Endothelial cell of umbilical vein (primary cell): ENCODE measurements around the gene EPN3. TPM values are rescaled to one million over a fixed set of nuclear protein-coding genes. Genes with fewer than 3 reads are reported as not detected.

ENCODE experiments used
- BruUV-seq: library from RNA; stranded (reverse); fragments of 400-500 nt; replicated peaks from 2 replicates; lab custom pipeline; 2021; lab: Mats Ljungman, UMichigan
- CTCF ChIA-PET: fragments of 300-600, 350-600 bp; sonication (Branson Sonifier 250); formaldehyde crosslinking; loops from one replicate; lab custom pipeline; 2021; ENCODE audit warnings: antibody characterized with exemption, inconsistent platforms; lab: Charles Lee
- POLR2A ChIA-PET: fragments of 300-600, 350-600 bp; sonication (Branson Sonifier 250); formaldehyde crosslinking; loops from one replicate; lab custom pipeline; 2021; ENCODE audit warnings: antibody characterized with exemption, inconsistent platforms; lab: Charles Lee
- DNase-seq: peaks from one replicate; pipeline ENCODE4 v3.0.0-alpha.2; 2011; ENCODE audit warnings: low read depth, low spot score
- FAIRE-seq: peaks from 2 replicates; lab custom pipeline; 2011; peaks lifted over from hg19 to GRCh38; lab: Jason Lieb, UNC
- H2AFZ ChIP-seq: 2 replicates; pipeline ENCODE4 v1.6.0; 2012; ENCODE audit warnings: low read depth, low read length, control low read depth, inconsistent platforms
- H3K27ac ChIP-seq: 2 replicates; pipeline ENCODE4 v1.5.1; 2011; ENCODE audit warnings: low read depth, mild to moderate bottlenecking, control low read depth, low read length, moderate library complexity; ENCODE audit not compliant: insufficient read depth
- H3K27me3 ChIP-seq, 2 experiments: 2 replicates each; pipeline versions ENCODE4 v1.6.0 to v1.6.1; 2011; ENCODE audit warnings: low read length in 2 of 2, mixed read lengths in 1 of 2; ENCODE audit not compliant: control insufficient read depth in 2 of 2, insufficient read depth in 2 of 2
- H3K36me3 ChIP-seq, 2 experiments: 2 replicates in 1 of 2; 3 replicates in 1 of 2; pipeline ENCODE4 v1.5.1; 2011; ENCODE audit warnings: low read length in 2 of 2, mild to moderate bottlenecking in 1 of 2, moderate library complexity in 1 of 2; ENCODE audit not compliant: control insufficient read depth in 2 of 2, insufficient read depth in 2 of 2; ENCODE audit errors: extremely low read depth in 1 of 2
- H3K4me1 ChIP-seq: 3 replicates; pipeline ENCODE4 v1.5.1; 2011; ENCODE audit warnings: mild to moderate bottlenecking, low read length; ENCODE audit not compliant: control insufficient read depth, insufficient read depth; ENCODE audit errors: extremely low read depth
- H3K4me2 ChIP-seq: 2 replicates; pipeline ENCODE4 v1.6.1; 2011; ENCODE audit warnings: low read length, control low read depth, mixed read lengths; ENCODE audit not compliant: insufficient read depth
- H3K4me3 ChIP-seq, 3 experiments: fragments of 200-600 bp in 1 of 3; sonication (generic), shearing (Covaris generic) in 1 of 3; replicated peaks in 1 of 3; 2 replicates each; pipeline ENCODE4 v1.5.1; 2011 to 2016; ENCODE audit warnings: control low read depth in 3 of 3, low read length in 3 of 3, mild to moderate bottlenecking in 2 of 3, inconsistent platforms in 1 of 3, low read depth in 1 of 3, moderate library complexity in 1 of 3; ENCODE audit not compliant: insufficient read depth in 1 of 3
- H3K79me2 ChIP-seq: 2 replicates; pipeline ENCODE4 v1.6.0; 2012; ENCODE audit warnings: low read length, inconsistent platforms; ENCODE audit not compliant: control insufficient read depth, insufficient read depth
- H3K9ac ChIP-seq: replicated peaks from 2 replicates; pipeline ENCODE3; 2011; ENCODE audit warnings: low read length, control low read depth; ENCODE audit not compliant: insufficient read depth; ENCODE audit errors: extremely low read depth
- H3K9me1 ChIP-seq: replicated peaks from 3 replicates; pipeline ENCODE4 v1.6.0; 2011; ENCODE audit warnings: mild to moderate bottlenecking, low read length; ENCODE audit not compliant: control insufficient read depth, insufficient read depth; ENCODE audit errors: extremely low read depth
- H3K9me3 ChIP-seq: replicated peaks from 2 replicates; pipeline ENCODE4 v1.5.1; 2012; ENCODE audit warnings: low read length, inconsistent platforms; ENCODE audit not compliant: control insufficient read depth, insufficient read depth
- H4K20me1 ChIP-seq: replicated peaks from 2 replicates; pipeline ENCODE3; 2011; ENCODE audit warnings: mild to moderate bottlenecking, low read length; ENCODE audit not compliant: control insufficient read depth, insufficient read depth; ENCODE audit errors: extremely low read depth
- EZH2 ChIP-seq: IDR thresholded peaks from 2 replicates; pipeline ENCODE4 v1.6.1; 2012; ENCODE audit warnings: borderline replicate concordance, low read depth, mild to moderate bottlenecking, moderate library complexity, low read length, inconsistent platforms; ENCODE audit not compliant: severe bottlenecking
- FOS ChIP-seq: IDR thresholded peaks from 2 replicates; pipeline ENCODE4 v1.6.1; 2011; ENCODE audit warnings: mild to moderate bottlenecking, low read length, moderate library complexity, borderline replicate concordance; ENCODE audit not compliant: insufficient read depth
- GATA2 ChIP-seq: IDR thresholded peaks from 2 replicates; pipeline ENCODE4 v1.7.0; 2011; ENCODE audit warnings: low read depth, mild to moderate bottlenecking, moderate library complexity, mixed read lengths, low read length; ENCODE audit not compliant: insufficient read length, insufficient read depth
- JUN ChIP-seq: IDR thresholded peaks from 2 replicates; pipeline ENCODE4 v1.6.1; 2011; ENCODE audit warnings: borderline replicate concordance, low read depth; ENCODE audit not compliant: insufficient read length, insufficient read depth
- MYC ChIP-seq: IDR thresholded peaks from one replicate; pipeline ENCODE4 v1.6.1; 2011; ENCODE audit warnings: mild to moderate bottlenecking, low read depth, low read length
- POLR2A ChIP-seq: IDR thresholded peaks from 2 replicates; pipeline ENCODE4 v1.6.1; 2012; ENCODE audit warnings: low read depth, mild to moderate bottlenecking, control low read depth, low read length
- POLR2AphosphoS5 ChIP-seq: IDR thresholded peaks from 2 replicates; pipeline ENCODE4 v1.6.1; 2012; ENCODE audit warnings: low read depth, mild to moderate bottlenecking, control low read depth, low read length, moderate library complexity; ENCODE audit not compliant: insufficient read depth
- dilution Hi-C: fragments of 300-500 bp; cut with MboI; formaldehyde crosslinking; loops from one replicate; pipeline ENCODE4 v1.15.0; 2019; ENCODE audit warnings: low sequenced_read_pairs; ENCODE audit not compliant: extremely low pct_ligation_motif_present
- intact Hi-C: fragments of 100-400 bp; cut with micrococcal nuclease; formaldehyde crosslinking; loops from one replicate; pipeline ENCODE4 v1.10.0; 2022
- polyA plus RNA-seq, 4 experiments: library from polyadenylated mRNA; depleted of rRNA in 3 of 4; stranded (reverse) in 3 of 4; unstranded in 1 of 4; fragments of >200 nt; gene quantifications; 2 replicates each; pipeline versions ENCODE4 v1.2.1 to v1.2.3, GENCODE V29; 2011 to 2012; ENCODE audit warnings: missing spikeins in 1 of 4
- total RNA-seq: library from RNA; stranded (reverse); gene quantifications from 2 replicates; pipeline ENCODE4 v1.2.3, GENCODE V29; 2021
- TF ChIP-seq, protein P1 (sequence below): IDR thresholded peaks from 2 replicates; pipeline ENCODE4 v1.6.1; 2011; ENCODE audit not compliant: insufficient read depth, insufficient read length
- TF ChIP-seq, protein P2 (sequence below), 2 donors: IDR thresholded peaks; 1 replicate in 1 of 2; 2 replicates in 1 of 2; pipeline ENCODE4 v1.5.1; 2011; ENCODE audit warnings: low read length in 2 of 2, mild to moderate bottlenecking in 2 of 2, moderate library complexity in 2 of 2, control low read depth in 1 of 2, inconsistent platforms in 1 of 2, low read depth in 1 of 2; ENCODE audit not compliant: insufficient read depth in 1 of 2; ENCODE audit errors: extremely low read depth in 1 of 2

EPN3 gene
- total and polyA plus RNA-seq, 2 donors (not counting 3 experiments of a cell fraction or from before 2014, with no cell fraction given): not detected

DNA sequence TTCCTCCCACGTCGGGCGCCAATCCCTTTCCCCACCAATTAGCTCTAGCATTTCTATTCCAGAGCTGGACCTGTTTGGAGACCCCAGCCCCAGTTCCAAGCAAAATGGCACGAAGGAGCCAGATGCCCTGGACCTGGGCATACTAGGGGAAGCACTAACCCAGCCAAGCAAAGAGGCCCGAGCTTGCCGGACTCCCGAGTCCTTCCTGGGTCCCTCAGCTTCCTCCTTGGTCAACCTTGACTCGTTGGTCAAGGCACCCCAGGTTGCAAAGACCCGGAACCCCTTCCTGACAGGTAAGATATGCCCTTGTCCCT lies 8.8 kb downstream of the EPN3 start:
- H3K36me3 ChIP-seq: no peaks in the 10 kb centered on the region
- ChIA-PET POLR2A (no interaction called here), CTCF (interaction anchor here (0.5 to 2.6 kb wide), 8 partner anchors 9 to 1586 kb away, joined by 4 to 12 read pairs (median 8); no protein-coding TSS in a partner anchor)
- TF ChIP-seq MYC (no peak), POLR2A (no peak), FOS (no peak), EZH2 (no peak), GATA2 (no peak), JUN (no peak), POLR2AphosphoS5 (no peak)
- TF ChIP-seq, protein P1, sequence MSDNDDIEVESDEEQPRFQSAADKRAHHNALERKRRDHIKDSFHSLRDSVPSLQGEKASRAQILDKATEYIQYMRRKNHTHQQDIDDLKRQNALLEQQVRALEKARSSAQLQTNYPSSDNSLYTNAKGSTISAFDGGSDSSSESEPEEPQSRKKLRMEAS: no peak
- TF ChIP-seq, protein P2, sequence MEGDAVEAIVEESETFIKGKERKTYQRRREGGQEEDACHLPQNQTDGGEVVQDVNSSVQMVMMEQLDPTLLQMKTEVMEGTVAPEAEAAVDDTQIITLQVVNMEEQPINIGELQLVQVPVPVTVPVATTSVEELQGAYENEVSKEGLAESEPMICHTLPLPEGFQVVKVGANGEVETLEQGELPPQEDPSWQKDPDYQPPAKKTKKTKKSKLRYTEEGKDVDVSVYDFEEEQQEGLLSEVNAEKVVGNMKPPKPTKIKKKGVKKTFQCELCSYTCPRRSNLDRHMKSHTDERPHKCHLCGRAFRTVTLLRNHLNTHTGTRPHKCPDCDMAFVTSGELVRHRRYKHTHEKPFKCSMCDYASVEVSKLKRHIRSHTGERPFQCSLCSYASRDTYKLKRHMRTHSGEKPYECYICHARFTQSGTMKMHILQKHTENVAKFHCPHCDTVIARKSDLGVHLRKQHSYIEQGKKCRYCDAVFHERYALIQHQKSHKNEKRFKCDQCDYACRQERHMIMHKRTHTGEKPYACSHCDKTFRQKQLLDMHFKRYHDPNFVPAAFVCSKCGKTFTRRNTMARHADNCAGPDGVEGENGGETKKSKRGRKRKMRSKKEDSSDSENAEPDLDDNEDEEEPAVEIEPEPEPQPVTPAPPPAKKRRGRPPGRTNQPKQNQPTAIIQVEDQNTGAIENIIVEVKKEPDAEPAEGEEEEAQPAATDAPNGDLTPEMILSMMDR (IDR thresholded peaks at IDR 0.05; ENCODE audit: extremely low read depth in 1 of 2, insufficient read depth in 1 of 2, low read depth in 1 of 2, low read length in 2 of 2): no peak
- H3K4me2 ChIP-seq: peak overlapping the region; percentile 78
- peak overlapping the region; percentile 96 for H2AFZ ChIP-seq
- BruUV-seq: no TSS peak
- H3K9ac ChIP-seq: peak overlapping the region; percentile 7
- H3K4me1 ChIP-seq: peaks cover 10% of the 10 kb centered on the region
- intact Hi-C loops (loop anchor here (10.0 kb wide), 1 partner anchor 613 kb away; the partner anchor contains the start of gene NME1), dilution Hi-C loops (no loop called here)
- no peaks in the 10 kb centered on the region for H3K79me2 ChIP-seq
- H3K9me3 ChIP-seq: no peaks in the 10 kb centered on the region
- no peaks in the 10 kb centered on the region for H4K20me1 ChIP-seq
- H3K27ac ChIP-seq: no peak overlapping the region
- peak overlapping the region in 2 of 3 experiments; percentile 16 to 46 for H3K4me3 ChIP-seq
- no peaks in the 10 kb centered on the region for H3K27me3 ChIP-seq
- DNase-seq (no peak), FAIRE-seq (no peak)
- H3K9me1 ChIP-seq: no peaks in the 10 kb centered on the region
